PC-9 (cell line): Measurements from ENCODE around the gene DMGDH.

Experiments
- EZH2 ChIP-seq: fragments of 200-600 bp; sonication (generic); IDR thresholded peaks from 2 replicates; pipeline ENCODE4 v1.8.0; 2017; ENCODE audit warnings: antibody characterized with exemption, low read depth
- TF ChIP-seq, protein P1 (sequence below): fragments of 200-600 bp; sonication (generic); conservative IDR thresholded peaks from 2 replicates; pipeline ENCODE4 v1.6.1; 2017; ENCODE audit warnings: mixed run types, antibody characterized with exemption, mild to moderate bottlenecking, moderate library complexity

GRCh38 chr5:79023947-79024346, 45.5 kb downstream of the DMGDH start:
- TF ChIP-seq, protein P1, sequence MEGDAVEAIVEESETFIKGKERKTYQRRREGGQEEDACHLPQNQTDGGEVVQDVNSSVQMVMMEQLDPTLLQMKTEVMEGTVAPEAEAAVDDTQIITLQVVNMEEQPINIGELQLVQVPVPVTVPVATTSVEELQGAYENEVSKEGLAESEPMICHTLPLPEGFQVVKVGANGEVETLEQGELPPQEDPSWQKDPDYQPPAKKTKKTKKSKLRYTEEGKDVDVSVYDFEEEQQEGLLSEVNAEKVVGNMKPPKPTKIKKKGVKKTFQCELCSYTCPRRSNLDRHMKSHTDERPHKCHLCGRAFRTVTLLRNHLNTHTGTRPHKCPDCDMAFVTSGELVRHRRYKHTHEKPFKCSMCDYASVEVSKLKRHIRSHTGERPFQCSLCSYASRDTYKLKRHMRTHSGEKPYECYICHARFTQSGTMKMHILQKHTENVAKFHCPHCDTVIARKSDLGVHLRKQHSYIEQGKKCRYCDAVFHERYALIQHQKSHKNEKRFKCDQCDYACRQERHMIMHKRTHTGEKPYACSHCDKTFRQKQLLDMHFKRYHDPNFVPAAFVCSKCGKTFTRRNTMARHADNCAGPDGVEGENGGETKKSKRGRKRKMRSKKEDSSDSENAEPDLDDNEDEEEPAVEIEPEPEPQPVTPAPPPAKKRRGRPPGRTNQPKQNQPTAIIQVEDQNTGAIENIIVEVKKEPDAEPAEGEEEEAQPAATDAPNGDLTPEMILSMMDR = no peak
- TF ChIP-seq EZH2 = no peak
